Erythroblast (primary cell): ENCODE data around the gene ITGA7.
A peak's percentile ranks its signal among the peaks of the same experiment; 100 is the strongest.

Experiments used
- DNase-seq, 2 experiments: peaks; one replicate each; lab custom pipeline; 2025; lab: John Stamatoyannopoulos, UW
- GATA1 ChIP-seq: IDR thresholded peaks from 2 replicates; pipeline ENCODE4 v1.6.1; 2011; ENCODE audit warnings: low read depth, mild to moderate bottlenecking, control low read depth, low read length, moderate library complexity
- POLR2A ChIP-seq: IDR thresholded peaks from 2 replicates; pipeline ENCODE4 v1.6.1; 2011; ENCODE audit warnings: mild to moderate bottlenecking, low read length

Gene ITGA7

DNA sequence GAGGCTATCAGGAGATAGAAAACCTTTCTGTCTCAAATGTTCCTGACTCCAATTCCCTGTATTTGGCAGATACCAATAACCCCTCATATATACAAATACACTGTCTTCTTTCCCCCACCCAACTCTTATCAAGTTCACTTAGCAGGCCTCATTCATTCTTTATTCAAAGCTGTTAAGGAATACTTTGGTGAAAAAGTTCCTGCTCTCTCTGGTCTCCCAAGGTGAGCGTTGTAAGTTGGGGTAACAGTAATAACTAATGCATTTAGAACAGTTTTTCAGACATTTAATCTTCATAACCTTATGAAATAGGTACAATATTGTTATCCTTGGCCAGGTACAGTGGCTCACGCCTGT lies 31.3 kb upstream of the ITGA7 start:
- DNase-seq: no peak
- TF ChIP-seq GATA1 (no peak), POLR2A (no peak)

DNA sequence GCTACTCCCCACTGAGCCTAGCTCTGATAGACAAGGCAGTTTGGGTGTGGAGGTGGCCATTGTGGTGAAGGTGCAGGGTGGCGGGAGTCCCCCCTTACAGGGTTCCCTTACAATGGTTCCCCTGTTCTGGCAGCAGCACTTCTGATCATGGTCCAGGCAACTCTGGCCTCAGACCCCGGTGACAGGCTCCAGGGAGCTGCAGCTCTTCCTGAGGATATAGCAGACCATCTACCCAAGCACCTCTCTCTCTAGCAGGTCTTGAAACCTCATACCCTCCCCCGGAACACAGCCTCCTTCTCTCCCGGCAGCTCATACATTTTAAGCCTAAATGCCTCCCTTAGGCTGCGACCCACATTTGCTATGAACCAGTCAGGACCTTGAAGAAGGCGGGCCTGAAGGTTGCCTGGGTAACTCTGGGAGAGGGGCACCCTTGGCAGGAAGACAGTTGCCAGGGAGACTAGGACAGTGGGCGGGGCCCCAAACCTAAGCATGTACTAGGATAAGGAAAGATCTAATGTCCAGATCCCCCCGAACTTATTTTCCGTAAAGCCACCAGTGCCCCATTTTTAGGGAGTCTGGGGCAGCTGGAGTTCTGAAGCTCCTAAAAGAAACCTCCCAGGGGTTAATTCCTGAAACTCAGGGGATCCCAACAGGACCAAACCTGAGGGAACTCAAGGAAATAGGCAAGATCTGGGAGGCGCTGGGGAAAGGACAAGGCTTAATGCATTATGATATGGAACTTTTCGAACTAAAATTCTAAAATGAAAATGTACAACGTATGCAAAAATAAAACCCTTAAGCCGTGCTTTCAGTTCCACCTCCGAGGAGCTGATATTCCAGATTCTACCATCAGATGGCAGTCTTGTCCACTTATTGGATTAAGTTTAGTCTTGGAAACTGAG lies 30.7 kb upstream of the ITGA7 start:
- TF ChIP-seq POLR2A (peak; percentile 51), GATA1 (no peak)
- DNase-seq: peak; percentile 89 to 91

DNA sequence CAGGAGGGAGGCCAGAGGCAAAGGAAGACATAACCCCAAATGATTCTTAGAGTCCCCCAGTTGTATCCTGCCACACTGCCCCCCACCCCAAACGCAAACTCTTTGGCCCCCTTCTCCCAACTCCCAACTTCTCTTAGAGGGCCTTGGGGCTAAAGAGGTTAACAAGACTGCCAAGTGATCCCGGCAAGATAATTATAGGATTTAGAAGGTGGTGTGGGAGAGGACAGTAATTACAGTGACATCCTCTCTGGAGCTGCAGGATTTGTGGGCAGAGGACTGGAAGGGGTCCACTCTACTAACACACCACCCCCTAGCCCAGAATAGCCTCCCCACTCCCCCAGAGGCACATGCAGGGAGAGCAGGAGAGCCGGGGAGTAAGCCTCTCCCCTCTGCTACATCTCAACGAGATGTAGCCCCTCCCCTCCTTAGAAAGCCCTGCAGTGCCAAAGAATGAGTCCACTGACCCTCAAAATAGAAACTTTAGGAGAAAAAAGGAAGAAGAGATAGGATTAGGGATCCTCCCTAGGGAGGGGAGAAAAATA lies 29.9 kb upstream of the ITGA7 start:
- DNase-seq: peak; percentile 48 to 51
- TF ChIP-seq POLR2A (no peak), GATA1 (no peak)

DNA sequence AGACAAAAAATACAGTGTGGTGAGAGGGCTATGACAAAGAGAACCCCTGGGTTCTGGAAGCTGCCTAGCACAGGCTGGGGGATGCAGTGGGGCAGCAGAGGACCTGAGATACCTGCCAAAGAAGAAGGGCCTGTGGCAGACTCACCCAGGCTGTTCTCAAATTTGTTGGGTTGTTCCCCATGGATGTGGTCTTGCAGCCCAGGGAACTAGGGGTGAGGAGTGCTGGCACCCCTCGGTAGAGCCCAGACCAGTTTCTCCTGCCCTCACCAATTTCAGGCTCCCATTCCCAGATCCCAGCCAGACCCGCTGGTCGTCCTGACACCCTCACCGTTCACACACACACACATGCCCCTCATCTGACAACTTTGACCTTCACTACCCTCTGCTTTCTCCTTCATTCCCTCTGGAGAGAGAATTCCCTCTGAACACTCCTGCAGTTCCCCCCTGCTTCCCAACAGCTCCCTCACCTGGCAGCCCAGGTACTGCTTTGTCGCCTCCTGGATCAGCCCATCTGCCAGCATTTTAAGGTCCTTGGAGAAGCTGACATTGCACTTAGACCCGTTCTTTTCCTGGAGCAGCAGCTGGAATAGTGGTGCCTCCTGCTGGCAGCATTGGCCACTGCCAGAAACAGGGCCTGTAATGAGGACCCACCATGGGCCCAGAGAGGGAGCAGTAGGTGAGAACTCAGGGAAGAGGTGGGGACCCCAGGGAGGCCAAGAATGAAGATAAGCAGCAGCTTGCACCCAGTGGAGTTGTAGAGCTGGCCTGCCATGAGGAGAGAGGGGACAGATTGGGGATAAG lies 29.3 kb upstream of the ITGA7 start:
- peak; percentile 76 to 80 for DNase-seq
- TF ChIP-seq GATA1: no peak
- no peak for TF ChIP-seq POLR2A

DNA sequence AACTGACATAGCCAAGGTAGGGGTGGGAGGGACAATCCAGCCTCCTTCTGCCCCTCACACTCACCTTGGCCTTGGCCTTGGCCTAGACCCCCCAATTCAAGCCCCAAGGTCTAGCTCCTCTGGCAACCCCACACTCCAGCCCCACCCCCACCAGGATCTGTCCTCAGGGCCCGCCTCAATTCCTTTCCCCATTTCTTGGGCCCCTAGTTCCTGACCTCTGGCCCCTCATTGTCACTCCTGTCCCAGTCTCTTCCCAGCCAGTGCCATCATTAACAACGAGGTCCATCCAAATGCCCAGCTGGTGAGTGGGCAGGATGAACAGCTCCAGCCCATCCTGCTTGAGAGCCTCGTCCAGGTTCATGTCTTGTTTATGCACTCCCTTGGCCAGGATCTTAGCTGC lies 28.4 kb upstream of the ITGA7 start:
- DNase-seq: no peak
- no peak for TF ChIP-seq POLR2A
- no peak for TF ChIP-seq GATA1

DNA sequence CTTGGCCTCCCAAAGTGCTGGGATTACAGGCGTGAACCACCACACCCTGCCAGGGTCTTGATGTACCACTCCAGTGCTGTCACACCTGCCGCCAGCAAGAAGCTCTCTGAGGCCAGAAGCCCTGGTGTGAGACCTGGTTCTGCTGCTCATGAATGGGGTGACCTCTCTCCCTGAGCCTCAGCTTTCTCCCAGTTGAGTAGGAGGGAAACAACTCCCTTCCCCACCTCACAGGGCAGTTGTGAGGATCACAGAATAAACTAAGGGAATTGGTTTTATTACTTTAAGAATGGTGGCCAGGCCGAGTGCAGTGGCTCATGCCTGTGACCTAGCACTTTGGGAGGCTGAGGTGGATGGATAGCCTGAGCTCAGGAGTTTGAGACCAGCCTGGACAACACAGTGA lies 26.9 kb upstream of the ITGA7 start:
- no peak for TF ChIP-seq POLR2A
- no peak for TF ChIP-seq GATA1
- DNase-seq: no peak

DNA sequence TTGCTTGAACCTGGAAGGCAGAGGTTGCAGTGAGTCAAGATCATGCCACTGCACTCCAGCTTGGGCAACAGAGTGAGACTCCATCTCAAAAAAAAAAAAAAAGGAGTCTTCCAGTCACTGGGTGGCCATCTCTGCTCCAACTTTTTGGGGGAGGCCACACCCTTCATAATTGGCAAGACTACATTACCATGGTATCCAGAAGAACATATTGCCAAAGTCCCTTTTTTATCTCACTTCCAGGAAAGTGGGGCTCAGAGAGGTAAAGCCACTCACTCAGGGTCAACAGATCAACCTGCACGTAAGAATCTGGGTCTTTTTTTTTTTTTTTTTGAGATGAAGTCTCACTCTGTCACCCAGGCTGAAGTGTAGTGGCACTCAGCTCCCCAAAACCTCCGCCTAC lies 26.2 kb upstream of the ITGA7 start:
- TF ChIP-seq GATA1: no peak
- no peak for TF ChIP-seq POLR2A
- no peak for DNase-seq

DNA sequence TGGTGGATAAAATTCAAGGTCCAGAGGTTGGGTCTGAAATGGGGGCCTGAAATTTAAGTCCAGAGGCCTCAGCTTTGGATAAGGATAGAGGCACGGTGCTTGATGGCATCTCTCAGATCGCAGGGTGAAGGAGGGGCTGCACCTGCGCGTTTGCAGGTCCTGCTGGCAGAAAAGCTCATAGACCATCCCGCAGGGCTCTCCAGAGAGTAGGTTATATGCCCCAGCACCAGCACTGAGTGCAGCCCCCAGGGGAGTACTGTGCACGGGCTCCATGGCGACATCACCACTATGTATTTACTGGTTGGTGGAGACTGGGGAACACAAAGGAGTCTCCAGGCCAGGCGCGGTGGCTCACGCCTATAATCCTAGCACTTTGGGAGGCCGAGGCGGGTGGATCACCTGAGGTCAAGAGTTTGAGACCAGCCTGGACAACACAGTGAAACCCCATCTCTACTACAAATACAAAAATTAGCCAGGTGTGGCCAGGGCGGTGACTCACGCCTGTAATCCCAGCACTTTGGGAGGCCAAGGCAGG lies 25.4 kb upstream of the ITGA7 start:
- no peak for TF ChIP-seq POLR2A
- no peak for TF ChIP-seq GATA1
- DNase-seq: no peak

DNA sequence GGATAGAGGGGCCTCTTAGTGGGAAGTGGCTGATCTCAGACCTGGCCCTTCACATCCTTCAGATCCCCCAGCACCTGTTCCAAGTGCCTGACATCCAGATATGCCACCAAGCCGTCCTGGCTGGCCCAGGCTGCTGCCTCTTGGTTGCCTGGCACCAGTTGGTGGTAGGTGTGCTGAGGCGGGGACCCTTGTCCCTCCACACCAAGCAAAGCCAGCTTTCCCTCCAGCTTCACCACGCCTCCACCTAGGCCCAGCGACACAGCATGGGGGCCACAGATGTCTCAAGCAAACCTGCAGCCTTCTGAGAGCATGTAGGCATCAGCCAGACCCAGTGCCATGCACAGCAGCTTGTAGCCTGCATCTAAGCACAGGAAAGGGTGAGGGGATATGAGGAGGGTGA lies 24.6 kb upstream of the ITGA7 start:
- TF ChIP-seq POLR2A: no peak
- TF ChIP-seq GATA1: no peak
- DNase-seq: no peak

DNA sequence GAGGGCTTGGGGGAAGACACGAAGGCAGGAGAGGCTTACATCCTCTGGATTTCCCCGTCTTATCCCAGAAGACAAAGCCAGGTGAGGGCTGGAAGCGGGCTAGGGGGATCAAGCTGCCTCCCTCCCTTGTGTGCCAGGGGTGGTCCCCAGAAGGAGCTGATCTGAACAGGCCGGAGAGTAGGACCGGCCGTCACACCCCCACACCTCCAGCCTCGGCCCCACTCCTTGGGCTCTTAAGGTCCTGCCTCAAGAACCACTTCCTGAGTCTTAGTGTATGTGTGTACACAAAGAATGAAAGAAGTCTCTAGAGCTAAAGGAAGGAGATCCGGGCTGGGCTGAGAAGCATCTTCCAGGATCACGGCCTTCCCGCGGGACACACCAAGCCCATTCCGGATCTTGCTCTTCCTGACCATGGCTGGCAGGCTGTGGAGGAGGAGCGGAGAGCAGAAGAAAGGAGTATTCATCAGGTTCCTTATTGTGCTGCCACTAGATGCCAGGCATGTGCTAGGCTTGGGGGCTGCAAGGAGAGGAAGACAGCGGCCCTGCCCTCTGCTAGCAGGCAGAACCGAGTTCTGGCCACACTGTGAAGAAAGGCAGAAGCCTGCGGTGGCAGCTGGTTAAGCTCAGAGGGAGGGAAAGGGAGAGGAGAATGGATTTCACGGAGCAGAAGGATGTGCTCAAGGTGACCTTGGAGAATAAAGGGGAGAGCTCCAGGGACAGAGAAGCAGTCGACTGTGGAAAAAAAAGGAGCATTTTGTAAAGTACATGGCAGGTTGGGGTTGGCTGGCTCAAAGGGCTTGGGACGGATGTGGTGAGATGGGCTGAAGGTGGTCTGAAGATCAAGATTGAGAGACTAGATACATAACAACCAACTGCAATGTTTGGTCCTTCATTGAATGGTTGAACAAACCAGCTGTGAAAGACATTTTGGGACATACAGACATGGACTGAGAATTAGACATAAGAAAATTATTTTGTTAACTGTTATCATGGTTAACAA lies 22.4 kb upstream of the ITGA7 start:
- TF ChIP-seq POLR2A (peak; percentile 52), GATA1 (no peak)

DNA sequence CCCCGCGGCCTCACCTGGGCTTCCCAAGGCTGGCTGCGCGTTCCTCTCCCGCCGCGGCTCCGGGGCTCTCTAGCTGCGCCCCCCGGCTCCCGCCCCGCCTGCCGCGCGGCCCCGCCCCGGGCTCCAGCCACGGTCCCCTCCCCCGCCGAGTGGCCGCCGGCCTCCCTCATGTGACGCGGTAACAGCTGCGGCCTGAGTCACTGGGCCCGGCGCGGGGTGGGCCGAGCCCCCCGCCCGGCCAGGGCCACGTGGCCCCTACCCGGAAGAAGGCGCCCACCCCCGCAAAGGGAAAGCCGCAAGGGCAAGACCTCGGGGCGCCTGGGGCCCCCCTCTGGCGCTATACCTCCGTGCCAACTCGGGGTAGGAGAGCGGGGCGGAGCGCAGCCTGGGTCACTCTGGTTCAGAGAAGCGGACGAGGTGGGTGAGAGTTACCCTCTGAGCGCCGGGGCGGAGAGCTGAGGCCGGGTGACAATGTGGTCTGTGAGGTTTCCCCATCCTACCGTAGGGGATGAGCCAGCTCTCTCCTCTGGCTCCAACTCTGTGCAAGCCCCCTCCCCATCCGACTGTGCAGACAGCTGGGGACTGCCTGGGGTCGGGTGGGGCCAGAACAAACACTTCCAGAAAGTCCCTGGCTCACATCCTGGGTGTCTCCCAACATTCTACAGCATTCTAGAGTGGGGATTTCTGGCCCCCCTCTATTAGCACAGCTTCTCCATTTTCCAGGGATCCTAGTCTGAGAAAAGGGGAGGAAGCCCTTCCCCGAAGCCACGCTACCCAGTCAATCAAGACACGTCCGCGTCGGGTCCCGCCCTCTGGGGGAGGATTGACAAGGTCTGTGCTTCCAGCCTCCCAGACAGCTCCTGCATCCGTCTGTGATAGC lies 21.5 kb upstream of the ITGA7 start, which contains the start of gene CD63:
Gene CD63, minus strand, starts transcription at position 71 of the 880 bp plus-strand sequence. CDS start 668 bp downstream, outside the sequence.
- peak; percentile 83 to 88 for DNase-seq
- TF ChIP-seq GATA1 (no peak), POLR2A (peak; percentile 55)

More for the DNA sequence above, 22.4 kb upstream of the ITGA7 start:
- DNase-seq: peak; percentile 49
